Thyroid gland (tissue), 4 donors: Measurements from ENCODE around the gene TIMM23.
"Not testable (repeated sequence)": the region's sequence is repeated elsewhere in the genome, so short reads cannot be mapped to it uniquely, and the experiment has no call there.

Source experiments
- CTCF ChIP-seq, 6 experiments: fragments of 200-600 bp in 3 of 6; fragments of 450-650 bp in 3 of 6; sonication (generic) in 3 of 6; IDR thresholded peaks; one replicate each; pipeline ENCODE4 v1.5.1; 2016 to 2019; ENCODE audit warnings: antibody characterized with exemption in 6 of 6, mild to moderate bottlenecking in 2 of 6, inconsistent platforms in 1 of 6, moderate library complexity in 1 of 6
- POLR2A ChIP-seq, 2 donors: fragments of 450-650 bp; IDR thresholded peaks; one replicate each; pipeline ENCODE4 v1.6.1; 2017; ENCODE audit warnings: antibody characterized with exemption in 2 of 2, mild to moderate bottlenecking in 2 of 2, moderate library complexity in 1 of 2

DNA sequence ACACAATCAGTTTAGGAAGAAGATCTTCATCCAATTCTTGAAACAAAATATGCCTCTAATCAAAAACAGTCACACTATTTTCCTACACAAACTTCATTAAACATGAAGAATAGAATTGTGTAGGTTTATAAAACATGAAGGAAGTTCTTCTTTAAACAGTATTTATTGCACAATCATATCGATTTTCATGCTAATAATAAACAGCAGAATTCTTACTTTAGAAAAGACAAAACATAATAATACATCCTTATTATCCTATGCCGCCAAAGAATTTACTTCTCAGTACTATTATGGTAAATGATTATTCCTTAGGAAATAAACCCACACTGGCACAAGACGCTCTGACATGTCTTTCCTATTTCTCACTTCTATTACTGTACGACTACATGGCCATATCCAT lies 41.0 kb upstream of the TIMM23 start:
- TF ChIP-seq CTCF, POLR2A (IDR thresholded peaks at IDR 0.05): not testable (repeated sequence)
